Breast epithelium (tissue), 3 donors: ENCODE data around the gene ZNF146.

Experiments used
- POLR2A ChIP-seq: fragments of 450-650 bp; IDR thresholded peaks from one replicate; pipeline ENCODE4 v1.6.1; 2016; ENCODE audit warnings: antibody characterized with exemption, mild to moderate bottlenecking, moderate library complexity
- TF ChIP-seq, protein P1 (sequence below), 3 donors: fragments of 450-650 bp; IDR thresholded peaks; one replicate each; pipeline ENCODE4 v1.5.1; 2016 to 2017; ENCODE audit warnings: antibody characterized with exemption in 3 of 3, mild to moderate bottlenecking in 3 of 3, moderate library complexity in 3 of 3

GRCh38 chr19:36207605-36208252 is 7.2 kb upstream of the ZNF146 start:
- no peak for TF ChIP-seq POLR2A
- TF ChIP-seq, protein P1, sequence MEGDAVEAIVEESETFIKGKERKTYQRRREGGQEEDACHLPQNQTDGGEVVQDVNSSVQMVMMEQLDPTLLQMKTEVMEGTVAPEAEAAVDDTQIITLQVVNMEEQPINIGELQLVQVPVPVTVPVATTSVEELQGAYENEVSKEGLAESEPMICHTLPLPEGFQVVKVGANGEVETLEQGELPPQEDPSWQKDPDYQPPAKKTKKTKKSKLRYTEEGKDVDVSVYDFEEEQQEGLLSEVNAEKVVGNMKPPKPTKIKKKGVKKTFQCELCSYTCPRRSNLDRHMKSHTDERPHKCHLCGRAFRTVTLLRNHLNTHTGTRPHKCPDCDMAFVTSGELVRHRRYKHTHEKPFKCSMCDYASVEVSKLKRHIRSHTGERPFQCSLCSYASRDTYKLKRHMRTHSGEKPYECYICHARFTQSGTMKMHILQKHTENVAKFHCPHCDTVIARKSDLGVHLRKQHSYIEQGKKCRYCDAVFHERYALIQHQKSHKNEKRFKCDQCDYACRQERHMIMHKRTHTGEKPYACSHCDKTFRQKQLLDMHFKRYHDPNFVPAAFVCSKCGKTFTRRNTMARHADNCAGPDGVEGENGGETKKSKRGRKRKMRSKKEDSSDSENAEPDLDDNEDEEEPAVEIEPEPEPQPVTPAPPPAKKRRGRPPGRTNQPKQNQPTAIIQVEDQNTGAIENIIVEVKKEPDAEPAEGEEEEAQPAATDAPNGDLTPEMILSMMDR (IDR thresholded peaks at IDR 0.05), result no peak
